ENCODE data around the gene CCDC124. TPM values are rescaled to one million over a fixed set of nuclear protein-coding genes. Genes with fewer than 3 reads are reported as not detected.
A peak's percentile ranks its signal among the peaks of the same experiment; 100 is the strongest.
"Not testable (repeated sequence)": the region's sequence is repeated elsewhere in the genome, so short reads cannot be mapped to it uniquely, and the experiment has no call there.

The CCDC124 gene, protein sequence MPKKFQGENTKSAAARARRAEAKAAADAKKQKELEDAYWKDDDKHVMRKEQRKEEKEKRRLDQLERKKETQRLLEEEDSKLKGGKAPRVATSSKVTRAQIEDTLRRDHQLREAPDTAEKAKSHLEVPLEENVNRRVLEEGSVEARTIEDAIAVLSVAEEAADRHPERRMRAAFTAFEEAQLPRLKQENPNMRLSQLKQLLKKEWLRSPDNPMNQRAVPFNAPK
- 84.4 TPM for total RNA-seq
- long read RNA-seq, transcript CCDC124-201 (5 exons, 938 nt), result major isoform, 98 of 125 reads
- long read RNA-seq, partial matches to known transcripts, result 17 of 125 reads
- long read RNA-seq, other reads (novel, unspliced or antisense), result 10 of 125 reads

DNA sequence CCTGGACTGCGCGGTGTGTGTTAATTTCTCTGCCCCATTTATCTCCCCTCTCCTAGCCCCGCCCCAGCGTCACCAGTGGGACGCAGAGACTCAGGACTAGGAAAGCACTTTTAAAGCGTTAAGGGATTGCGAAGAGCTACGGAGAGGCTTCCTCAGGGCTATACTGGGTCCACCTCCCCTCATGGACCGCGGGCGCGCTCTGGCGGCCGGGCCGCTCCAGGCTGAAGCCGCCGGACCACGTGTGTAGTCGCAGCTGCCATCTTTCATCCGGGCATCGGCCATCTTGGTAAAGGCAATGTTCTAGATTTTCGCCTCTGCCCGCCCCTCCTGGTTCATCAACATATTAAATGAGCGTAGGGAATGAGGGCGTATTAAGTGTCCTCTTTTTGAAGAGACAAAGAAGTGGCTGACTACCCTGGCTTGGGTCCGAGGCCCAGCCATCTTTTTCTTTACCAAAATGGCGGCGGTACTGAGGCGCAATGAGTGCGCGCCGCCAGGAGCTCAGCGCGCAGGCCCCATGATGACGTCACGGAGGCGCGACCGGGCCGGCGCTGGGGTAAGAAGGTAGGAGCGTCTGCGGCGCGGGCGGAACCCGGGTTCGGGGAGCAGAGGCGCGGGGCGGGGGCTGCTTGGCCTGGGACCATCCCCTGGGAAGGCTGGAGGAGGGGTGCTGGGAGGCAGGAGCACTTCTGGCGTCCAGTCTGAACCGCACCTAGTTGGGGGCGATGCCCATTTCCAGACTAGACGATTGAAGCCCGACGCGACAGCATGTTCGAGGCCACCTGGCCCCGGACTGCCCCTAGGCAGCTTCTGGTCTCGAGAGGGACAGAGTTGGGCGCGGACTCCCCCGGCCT lies at the start of gene CCDC124:
Gene CCDC124 (plus strand): TSS at position 531 of the 854 bp plus-strand sequence. CDS start 3,406 bp downstream, outside the sequence.
- DNase-seq (peak; percentile 94), ATAC-seq (ENCODE audit: poor library complexity) (peak; percentile 98)
- intact Hi-C loops (cut with DNase I), result no loop called here

DNA sequence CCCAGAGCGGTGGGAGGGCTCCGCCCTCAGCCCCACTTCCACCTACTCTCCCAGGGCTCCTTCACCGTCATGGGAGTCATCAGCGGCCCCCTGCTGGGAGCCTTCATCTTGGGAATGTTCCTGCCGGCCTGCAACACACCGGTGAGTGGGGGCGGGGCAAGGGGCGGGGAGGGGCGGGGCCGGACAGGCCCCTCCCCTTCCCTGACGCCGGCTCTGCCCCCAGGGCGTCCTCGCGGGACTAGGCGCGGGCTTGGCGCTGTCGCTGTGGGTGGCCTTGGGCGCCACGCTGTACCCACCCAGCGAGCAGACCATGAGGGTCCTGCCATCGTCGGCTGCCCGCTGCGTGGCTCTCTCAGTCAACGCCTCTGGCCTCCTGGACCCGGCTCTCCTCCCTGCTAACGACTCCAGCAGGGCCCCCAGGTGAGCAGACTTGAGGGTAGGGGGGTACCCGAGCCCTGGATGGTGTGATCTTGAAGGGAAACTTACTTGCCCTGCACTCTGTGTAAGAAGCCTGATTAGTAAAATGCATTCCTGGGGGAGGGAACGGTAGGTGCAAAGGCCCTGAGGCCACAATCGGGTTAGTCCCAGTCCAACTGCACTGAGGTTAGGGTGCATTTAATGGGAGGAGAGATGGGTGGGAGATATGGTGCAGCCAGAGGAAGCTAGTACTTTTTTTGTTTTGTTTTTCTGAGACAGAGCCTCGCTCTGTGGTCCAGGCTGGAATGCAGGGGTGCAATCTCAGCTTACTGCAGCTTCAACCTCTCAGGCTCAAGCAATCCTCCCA lies 49.0 kb upstream of the CCDC124 start:
- intact Hi-C loops (cut with DNase I), result no loop called here
- ATAC-seq (ENCODE audit: poor library complexity) (no peak), DNase-seq (no peak)

DNA sequence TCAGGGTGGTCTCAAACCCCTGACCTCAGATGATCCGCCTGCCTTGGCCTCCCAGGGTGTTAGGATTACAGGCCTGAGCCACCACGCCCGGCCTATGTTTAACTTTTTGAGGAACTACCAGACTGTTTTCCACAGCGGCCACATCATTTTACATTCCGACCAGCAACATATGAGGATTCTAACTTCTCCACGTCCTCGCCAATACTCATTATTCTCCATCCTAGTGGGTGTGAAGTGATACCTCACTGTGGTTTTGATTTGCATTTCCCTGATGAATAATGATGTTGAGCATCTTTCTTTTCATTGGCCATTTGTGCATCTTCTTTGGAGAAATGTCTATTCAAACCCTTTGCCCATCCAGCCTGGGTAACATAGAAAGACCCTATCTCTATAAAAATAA lies 46.3 kb upstream of the CCDC124 start:
- ATAC-seq (ENCODE audit: poor library complexity) (no peak), DNase-seq (no peak)
- intact Hi-C loops (cut with DNase I), result no loop called here

DNA sequence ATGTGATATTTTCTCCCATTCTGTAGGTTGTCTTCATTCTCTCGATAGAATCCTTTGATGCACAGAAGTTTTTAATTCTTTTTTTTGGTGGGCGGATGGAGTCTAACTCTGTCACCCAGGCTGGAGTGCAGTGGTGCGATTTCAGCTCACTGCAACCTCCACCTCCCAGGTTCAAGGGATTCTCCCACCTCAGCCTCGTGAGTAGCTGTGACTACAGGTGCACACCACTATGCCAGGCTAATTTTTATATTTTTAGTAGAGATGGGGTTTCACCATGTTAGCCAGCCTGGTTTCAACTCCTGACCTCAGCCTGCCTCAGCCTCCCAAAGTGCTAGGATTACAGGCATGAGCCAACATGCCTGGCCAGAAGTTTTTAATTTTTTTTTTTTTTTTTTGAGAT lies 45.6 kb upstream of the CCDC124 start:
- ATAC-seq (ENCODE audit: poor library complexity); DNase-seq; intact Hi-C loops (cut with DNase I): not testable (repeated sequence)

DNA sequence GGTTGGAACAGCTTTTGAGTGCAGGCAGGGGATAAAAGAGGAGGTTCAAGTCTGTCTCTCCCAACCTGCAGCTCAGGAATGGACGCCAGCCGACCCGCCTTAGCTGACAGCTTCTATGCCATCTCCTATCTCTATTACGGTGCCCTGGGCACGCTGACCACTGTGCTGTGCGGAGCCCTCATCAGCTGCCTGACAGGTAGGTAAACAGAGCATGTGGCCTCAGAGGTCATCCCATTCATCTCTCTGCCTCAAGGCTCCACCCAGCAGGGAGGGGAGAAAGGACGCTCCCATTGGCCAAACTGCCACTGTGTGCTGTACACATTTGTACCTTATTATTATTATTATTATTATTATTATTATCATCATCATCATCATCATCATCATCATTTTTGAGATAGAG lies 44.6 kb upstream of the CCDC124 start:
- intact Hi-C loops (cut with DNase I), result no loop called here
- no peak for DNase-seq
- no peak for ATAC-seq (ENCODE audit: poor library complexity)

DNA sequence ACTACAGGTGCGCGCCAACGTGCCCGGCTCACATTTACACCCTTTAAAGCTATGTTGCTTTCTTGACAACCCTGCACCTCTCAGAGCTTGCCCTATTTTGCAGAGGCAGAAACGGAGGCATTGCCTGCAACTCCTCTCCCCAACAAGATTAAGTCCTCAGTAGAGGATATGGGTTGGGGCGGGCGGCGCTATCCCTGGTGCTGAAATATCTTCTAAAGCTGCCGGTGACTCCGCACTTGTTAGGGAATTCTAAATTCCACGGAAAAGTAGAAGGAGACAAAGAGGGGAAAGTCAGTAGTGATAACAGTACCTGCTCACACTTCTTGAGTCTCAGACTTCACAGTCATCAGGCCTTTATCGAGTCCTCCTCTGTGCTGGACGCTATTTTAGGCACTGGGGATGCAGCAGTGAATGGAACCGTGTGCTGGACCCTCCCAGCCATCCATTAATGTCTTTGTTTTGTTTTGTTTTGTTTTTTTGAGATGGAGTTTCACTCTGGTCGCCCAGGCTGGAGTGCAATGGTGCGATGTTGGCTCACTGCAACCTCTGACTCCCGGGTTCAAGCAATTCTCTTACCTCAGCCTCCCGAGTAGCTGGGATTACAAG lies 43.1 kb upstream of the CCDC124 start:
- DNase-seq (no peak), ATAC-seq (ENCODE audit: poor library complexity) (no peak)
- intact Hi-C loops (cut with DNase I), result no loop called here

DNA sequence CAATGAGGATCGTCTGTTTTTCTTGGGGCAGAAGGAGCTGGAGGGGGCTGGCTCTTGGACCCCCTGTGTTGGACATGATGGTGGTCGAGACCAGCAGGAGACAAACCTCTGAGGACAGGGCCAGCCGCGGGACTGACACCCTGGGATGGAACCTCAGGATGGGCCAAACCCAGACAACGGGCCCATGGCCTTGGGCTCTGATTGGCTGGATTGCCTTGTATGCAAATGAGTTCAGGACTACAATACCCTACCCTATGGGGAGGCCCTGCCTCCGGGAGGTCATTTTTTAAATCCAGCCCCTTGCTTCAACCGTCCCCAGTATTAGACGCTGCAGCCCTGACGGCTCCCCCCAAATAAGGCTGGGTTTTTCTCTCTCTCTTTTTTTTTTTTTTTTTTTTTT lies 39.0 kb upstream of the CCDC124 start:
- DNase-seq (no peak), ATAC-seq (ENCODE audit: poor library complexity) (no peak)
- intact Hi-C loops (cut with DNase I), result no loop called here

DNA sequence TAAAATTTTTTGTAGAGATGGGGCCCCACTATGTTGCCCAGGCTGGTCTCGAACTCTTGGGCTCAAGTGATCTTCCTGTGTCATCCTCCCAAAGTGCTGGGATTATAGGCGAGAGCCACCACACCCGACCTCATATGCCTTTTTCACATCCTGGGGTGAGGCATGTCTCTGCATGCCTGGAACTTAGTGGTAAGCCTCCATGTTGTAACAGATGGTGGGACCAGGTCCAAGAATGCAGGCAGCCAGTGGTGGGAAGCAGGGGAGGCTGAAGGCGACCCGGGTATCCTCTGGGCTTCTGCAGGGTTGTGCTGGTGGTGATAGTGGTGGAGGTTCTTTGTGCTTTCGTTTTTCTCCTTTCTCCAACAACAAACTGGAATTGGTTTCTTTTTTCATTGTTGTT lies 30.1 kb upstream of the CCDC124 start:
- DNase-seq, result no peak
- no peak for ATAC-seq (ENCODE audit: poor library complexity)
- intact Hi-C loops (cut with DNase I), result no loop called here

DNA sequence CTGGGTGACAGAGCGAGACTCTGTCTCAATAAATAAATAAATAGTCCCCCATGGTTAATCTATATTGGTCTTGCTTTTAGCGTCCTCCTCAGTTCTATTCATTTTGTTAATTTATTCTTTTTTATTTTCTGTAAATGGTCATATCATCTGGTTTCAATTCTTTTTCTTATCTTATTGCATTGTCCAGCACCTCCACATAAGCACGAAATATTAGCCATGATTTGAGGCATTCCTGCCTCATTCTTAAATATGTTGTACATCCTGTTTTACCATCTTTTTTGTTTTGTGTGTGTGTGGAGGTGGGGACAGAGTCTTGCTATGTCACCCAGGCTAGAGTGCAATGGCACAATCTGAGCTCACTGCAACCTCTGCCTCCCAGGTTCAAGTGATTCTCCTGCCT lies 24.6 kb upstream of the CCDC124 start:
- DNase-seq (no peak), ATAC-seq (ENCODE audit: poor library complexity) (no peak)
- intact Hi-C loops (cut with DNase I), result no loop called here

DNA sequence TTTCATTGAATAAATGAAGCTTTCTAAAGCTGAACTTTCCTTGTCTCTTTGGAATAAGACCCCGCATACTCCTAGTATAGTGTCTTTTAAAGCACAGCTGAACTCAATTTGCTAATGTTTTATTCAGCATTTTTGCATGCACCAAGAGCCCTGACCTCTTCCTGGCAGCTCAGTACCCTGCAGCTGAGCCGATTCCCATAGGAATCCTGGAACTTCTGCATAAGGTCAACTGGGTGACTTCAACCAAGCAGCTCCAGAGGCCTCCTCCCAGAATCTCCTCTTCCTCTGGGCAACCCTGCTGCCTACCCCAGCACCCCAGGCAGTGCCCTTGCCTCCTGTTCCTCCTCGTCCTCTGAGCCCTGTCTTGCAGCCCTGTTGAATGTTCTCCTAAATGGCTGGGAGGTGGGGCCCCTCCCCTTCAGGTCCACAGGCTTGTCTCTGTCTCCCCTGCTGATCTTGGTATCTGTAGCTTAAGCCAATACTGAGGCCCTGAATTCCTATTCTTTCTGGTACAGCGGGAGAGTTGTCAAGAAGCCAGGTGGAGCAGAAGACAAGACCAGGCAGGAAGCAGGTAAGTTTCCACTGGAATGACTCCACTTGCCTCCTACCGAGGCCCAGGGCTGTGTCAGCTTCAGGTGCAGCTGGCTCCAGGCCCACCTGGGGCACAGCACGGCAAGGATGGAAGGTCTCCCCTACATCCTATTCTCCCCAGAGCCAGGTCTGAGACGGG lies 23.6 kb upstream of the CCDC124 start:
- intact Hi-C loops (cut with DNase I), result no loop called here
- ATAC-seq (ENCODE audit: poor library complexity) (no peak), DNase-seq (no peak)

DNA sequence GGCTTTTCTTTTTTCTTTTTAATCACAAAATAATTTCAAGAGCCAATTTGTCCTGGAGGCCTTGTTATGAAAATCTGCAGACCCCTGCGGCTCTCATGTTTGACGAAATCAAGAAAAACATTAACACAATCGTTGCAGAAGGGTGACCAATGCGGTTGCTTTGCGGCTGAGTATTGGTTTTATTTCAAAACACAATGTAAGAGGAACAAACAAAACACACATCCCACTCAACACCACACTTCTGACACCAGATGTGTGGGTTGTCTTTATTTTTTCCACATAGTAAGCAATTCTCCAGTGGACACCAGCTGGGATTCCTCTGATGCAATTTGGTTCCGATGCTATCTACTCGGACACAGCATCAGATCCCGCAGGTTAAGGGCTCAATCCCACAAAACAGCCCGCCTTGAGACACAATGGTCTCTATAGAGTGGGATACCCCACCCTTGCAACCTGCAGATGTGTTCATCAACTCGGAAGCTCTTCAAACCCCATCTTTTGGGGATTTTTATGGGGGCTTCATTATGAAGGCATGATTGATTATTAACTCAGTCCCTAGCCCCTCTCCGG lies 21.9 kb upstream of the CCDC124 start:
- intact Hi-C loops (cut with DNase I), result no loop called here
- DNase-seq, result no peak
- no peak for ATAC-seq (ENCODE audit: poor library complexity)

DNA sequence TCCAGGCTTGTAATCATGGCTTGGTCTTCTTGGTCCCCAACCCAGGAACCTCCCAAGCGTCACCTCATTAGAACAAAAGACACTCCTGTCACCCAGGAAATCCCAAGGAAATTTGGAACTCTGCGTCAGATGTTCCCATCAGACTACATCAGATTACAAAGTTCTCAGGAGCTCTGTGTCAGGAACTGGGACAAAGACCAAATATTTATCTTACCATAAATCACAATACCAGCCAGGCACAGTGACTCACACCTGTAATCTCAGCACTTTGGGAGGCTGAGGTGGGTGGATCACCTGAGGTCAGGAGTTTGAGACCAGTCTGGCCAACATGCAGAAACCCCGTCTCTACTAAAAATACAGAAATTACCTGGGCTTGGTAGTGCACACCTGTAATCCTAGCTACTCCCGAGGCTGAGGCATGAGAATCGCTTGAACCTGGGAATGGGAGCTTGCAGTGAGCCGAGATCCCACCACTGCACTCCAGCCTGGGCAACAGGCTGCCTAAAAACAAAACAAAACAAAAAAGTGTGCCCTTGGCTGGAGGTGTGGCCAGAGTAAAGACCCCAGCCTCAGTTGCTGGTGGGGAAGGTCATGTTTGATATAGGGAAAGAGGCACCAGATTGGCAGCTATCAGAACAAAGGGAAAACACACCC lies 16.7 kb upstream of the CCDC124 start:
- DNase-seq, result no peak
- intact Hi-C loops (cut with DNase I), result no loop called here
- no peak for ATAC-seq (ENCODE audit: poor library complexity)

DNA sequence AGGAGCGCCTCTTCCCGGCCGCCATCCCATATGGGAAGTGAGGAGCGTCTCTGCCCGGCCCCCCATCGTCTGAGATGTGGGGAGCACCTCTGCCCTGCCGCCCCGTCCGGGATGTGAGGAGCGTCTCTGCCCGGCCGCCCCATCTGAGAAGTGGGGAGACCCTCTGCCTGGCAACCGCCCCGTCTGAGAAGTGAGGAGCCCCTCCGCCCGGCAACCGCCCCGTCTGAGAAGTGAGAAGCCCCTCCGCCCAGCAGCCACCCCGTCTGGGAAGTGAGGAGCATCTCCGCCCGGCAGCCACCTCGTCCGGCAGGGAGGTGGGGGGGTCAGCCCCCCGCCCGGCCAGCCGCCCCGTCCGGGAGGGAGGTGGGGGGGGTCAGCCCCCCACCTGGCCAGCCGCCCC lies 14.7 kb upstream of the CCDC124 start:
- ATAC-seq (ENCODE audit: poor library complexity); intact Hi-C loops (cut with DNase I); DNase-seq: not testable (repeated sequence)

DNA sequence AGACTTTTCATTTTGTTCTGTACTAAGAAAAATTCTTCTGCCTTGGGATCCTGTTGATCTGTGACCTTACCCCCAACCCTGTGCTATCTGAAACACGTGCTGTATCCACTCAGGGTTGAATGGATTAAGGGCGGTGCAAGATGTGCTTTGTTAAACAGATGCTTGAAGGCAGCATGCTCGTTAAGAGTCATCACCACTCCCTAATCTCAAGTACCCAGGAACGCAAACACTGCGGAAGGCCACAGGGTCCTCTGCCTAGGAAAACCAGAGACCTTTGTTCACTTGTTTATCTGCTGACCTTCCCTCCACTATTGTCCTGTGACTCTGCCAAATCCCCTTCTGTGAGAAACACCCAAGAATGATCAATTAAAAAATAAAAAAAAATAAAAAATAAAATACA lies 13.7 kb upstream of the CCDC124 start:
- DNase-seq; intact Hi-C loops (cut with DNase I); ATAC-seq (ENCODE audit: poor library complexity): not testable (repeated sequence)

DNA sequence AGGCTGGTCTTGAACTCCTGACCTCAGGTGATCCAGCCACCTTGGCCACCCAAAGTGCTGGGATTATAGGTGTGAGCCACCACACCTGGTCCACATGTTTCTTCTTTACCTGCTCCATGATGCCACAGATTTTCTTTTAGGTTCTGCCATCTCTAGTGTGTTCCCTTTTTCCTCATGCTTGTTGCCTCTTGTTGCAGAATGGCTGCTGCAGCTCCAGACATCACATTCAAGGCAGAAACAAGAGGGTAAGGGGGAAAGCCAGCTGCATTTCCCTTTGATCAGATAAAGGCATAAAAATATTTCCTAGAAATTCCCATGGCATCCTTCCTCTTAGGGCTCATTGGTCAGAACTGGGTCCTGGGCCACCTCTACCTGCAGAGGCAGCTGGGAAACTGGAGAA lies 12.3 kb upstream of the CCDC124 start:
- ATAC-seq (ENCODE audit: poor library complexity) (no peak), DNase-seq (no peak)
- intact Hi-C loops (cut with DNase I), result no loop called here

DNA sequence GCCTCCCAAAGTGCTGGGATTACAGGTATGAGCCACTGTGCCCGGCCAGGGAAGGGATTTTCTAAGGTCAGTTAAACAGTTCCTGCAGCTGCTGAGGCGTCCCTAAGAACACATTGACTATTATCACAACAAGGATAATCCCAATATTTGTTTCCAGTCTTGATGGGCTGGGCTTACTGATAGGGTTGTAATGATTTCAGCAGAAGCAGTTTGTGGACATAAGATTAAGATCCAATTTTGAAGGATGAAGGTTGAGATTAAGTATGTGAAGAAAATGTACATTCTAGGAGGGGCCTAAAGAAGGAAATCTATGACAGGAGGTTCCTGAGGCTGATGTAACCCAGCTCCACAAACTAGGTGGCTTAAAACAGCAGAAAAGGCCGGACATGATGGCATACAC lies 10.7 kb upstream of the CCDC124 start:
- intact Hi-C loops (cut with DNase I), result no loop called here
- no peak for DNase-seq

DNA sequence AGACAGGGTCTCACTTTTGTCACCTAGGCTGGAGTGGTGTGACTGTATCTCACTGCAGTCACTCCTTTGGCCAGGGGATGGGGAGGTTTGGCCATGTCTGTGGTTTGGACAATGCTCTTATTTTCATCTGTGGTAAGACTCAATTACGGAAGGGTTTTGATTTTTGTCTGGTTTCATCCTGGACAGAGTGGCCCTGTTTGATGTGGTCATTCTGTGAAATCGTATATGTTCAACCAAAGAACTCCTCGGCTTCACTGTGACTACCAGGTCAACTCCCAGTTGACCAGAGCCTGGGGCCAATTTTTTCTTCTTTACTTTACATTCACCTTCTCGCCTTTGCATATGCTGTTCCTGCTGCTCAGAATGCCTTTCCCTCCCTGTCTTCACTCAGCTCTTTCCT lies 6.8 kb upstream of the CCDC124 start:
- no peak for ATAC-seq (ENCODE audit: poor library complexity)
- intact Hi-C loops (cut with DNase I), result no loop called here
- no peak for DNase-seq

More for the DNA sequence above, 10.7 kb upstream of the CCDC124 start:
- no peak for ATAC-seq (ENCODE audit: poor library complexity)

Measured in Right ventricle myocardium superior (tissue), 1 donor.